Stromal cell of bone marrow (primary cell): ENCODE data around the gene RELL2.
"Not testable (repeated sequence)": the region's sequence is repeated elsewhere in the genome, so short reads cannot be mapped to it uniquely, and the experiment has no call there.

ENCODE experiments used
- DNase-seq: peaks from one replicate; pipeline ENCODE4 v3.0.0-alpha.2; 2012; ENCODE audit warnings: low read depth

RELL2 gene

GRCh38 chr5:141636413-141637122 is at the start of gene RELL2, which contains the start of gene HDAC3:
Gene RELL2 (plus strand): TSS chr5:141636997. CDS start chr5:141638226, 1,229 bp downstream.
Gene HDAC3 (minus strand): TSS chr5:141636849. CDS start chr5:141636790, 59 bp downstream.
- peak; percentile 74 for DNase-seq

- no peak for DNase-seq
These were observed 46.7 kb upstream of the RELL2 start for GRCh38 chr5:141590127-141590526.

- DNase-seq, result no peak
These were observed 39.9 kb upstream of the RELL2 start for GRCh38 chr5:141596867-141597266.

GRCh38 chr5:141597394-141597793 is 39.4 kb upstream of the RELL2 start:
- DNase-seq, result no peak

GRCh38 chr5:141597814-141598213 is 39.0 kb upstream of the RELL2 start:
- no peak for DNase-seq

- DNase-seq, result no peak
These were observed 38.1 kb upstream of the RELL2 start for GRCh38 chr5:141598391-141599345.

GRCh38 chr5:141602606-141603005 is 34.2 kb upstream of the RELL2 start:
- no peak for DNase-seq

GRCh38 chr5:141603923-141604717 is 32.7 kb upstream of the RELL2 start:
- DNase-seq, result peak; percentile 95

GRCh38 chr5:141605523-141606277 is 31.1 kb upstream of the RELL2 start:
- peak; percentile 84 for DNase-seq

- no peak for DNase-seq
These were observed 28.8 kb upstream of the RELL2 start for GRCh38 chr5:141608046-141608445.

GRCh38 chr5:141608557-141608956 is 28.2 kb upstream of the RELL2 start:
- DNase-seq, result no peak

- DNase-seq, result no peak
These were observed 27.8 kb upstream of the RELL2 start for GRCh38 chr5:141609044-141609443.

- DNase-seq, result not testable (repeated sequence)
These were observed 26.9 kb upstream of the RELL2 start for GRCh38 chr5:141609921-141610320.

- DNase-seq, result no peak
These were observed 25.5 kb upstream of the RELL2 start for GRCh38 chr5:141611289-141611688.

GRCh38 chr5:141613344-141613743 is 23.5 kb upstream of the RELL2 start:
- DNase-seq, result no peak

- DNase-seq, result no peak
These were observed 20.6 kb upstream of the RELL2 start for GRCh38 chr5:141615991-141616720.

- DNase-seq, result no peak
These were observed 19.7 kb upstream of the RELL2 start for GRCh38 chr5:141617128-141617527.

- DNase-seq, result no peak
These were observed 19.1 kb upstream of the RELL2 start for GRCh38 chr5:141617682-141618029.

GRCh38 chr5:141618030-141618803 is 18.6 kb upstream of the RELL2 start:
- no peak for DNase-seq
